C1 segment of cervical spinal cord (tissue), 14 donors: ENCODE measurements around the gene ATRNL1.

Experiments
- DNase-seq, 14 donors: peaks; one replicate each; lab custom pipeline; 2025; lab: John Stamatoyannopoulos, UW

The ATRNL1 gene

GRCh38 chr10:115982076-115982475 is 888.9 kb downstream of the ATRNL1 start:
- no peak for DNase-seq

DNA sequence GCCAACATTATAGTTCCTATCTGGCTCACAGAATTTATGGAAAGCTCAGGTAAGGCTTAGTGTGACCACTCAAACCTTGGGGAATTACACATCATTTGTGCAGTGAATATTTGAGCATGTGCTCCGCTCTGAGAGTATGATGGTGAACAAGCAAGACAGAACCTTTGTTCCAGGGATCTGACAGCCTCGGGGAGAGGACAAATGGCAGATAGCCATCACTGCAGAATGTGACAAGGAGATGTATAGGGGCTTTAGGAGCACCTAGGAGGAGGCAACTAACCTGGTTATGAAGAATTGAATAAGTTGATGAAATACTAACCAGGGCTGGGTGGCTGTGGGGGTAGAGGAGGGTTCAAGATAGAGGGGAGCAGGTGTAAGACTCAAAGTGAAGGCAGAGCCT is 889.4 kb downstream of the ATRNL1 start:
- no peak for DNase-seq

GRCh38 chr10:115985786-115986185 is 892.6 kb downstream of the ATRNL1 start:
- no peak for DNase-seq

GRCh38 chr10:115988380-115988779 is 895.2 kb downstream of the ATRNL1 start:
- no peak for DNase-seq

- no peak for DNase-seq
These were observed 896.5 kb downstream of the ATRNL1 start for GRCh38 chr10:115989621-115990020.

DNA sequence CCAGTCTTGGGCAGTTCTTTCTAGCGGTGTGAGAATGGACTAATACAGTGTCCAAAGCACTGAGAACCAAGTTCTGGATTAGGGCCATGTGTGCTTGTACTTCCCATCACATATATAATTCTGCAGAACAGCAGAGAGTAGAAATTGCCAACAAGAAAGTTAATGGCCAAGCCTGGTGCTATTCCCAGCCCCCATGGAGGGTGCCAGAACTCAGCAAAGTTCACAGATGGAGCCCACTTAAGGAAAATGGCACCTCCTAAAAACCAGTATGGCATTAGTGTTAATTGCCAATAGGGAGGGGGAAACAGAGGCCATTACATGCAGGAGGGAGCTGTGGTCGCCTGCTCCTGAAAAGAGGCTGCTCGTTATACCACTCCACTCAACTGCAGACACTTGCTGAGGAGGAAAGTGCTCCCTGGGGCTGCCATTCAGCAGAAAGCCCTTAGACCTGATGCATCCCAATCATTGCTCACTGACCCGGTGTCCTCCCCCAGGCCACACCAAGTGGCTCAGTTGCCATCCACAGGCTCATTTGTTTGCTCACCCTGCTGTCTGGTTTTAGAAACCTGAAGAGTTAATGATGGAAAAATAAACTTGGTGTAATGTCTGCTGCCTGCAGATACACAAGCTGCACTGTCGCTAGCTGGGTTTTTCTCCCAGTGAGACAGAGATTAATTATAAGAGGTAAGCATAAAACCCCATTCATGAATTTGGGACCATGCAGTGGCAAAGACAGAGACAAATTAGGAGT is 899.2 kb downstream of the ATRNL1 start:
- DNase-seq: no peak

- DNase-seq: no peak
These were observed 902.9 kb downstream of the ATRNL1 start for GRCh38 chr10:115996031-115996430.

GRCh38 chr10:115998301-115998700 is 905.1 kb downstream of the ATRNL1 start:
- DNase-seq: no peak
